Epithelial cell of esophagus (primary cell): ENCODE measurements around the gene ACOT11.

ENCODE experiments used
- DNase-seq: peaks from one replicate; pipeline ENCODE4 v3.0.0; 2010; ENCODE audit warnings: low read depth
- H3K4me3 ChIP-seq: 2 replicates; pipeline ENCODE4 v1.5.1; 2011; ENCODE audit warnings: mild to moderate bottlenecking, low read length, control low read depth
- CTCF ChIP-seq: IDR thresholded peaks from 2 replicates; pipeline ENCODE4 v1.5.1; 2011; ENCODE audit warnings: low read depth, mild to moderate bottlenecking, low read length, control low read depth, inconsistent platforms; ENCODE audit not compliant: insufficient read depth; ENCODE audit errors: missing control alignments

ACOT11 gene

GRCh38 chr1:54588377-54588776 lies 40.3 kb downstream of the ACOT11 start:
- no peak overlapping the region for H3K4me3 ChIP-seq
- DNase-seq = no peak
- TF ChIP-seq CTCF = no peak

GRCh38 chr1:54591127-54591756 lies 43.2 kb downstream of the ACOT11 start:
- no peak for TF ChIP-seq CTCF
- no peak for DNase-seq
- no peak overlapping the region for H3K4me3 ChIP-seq

GRCh38 chr1:54593571-54594160 lies 45.6 kb downstream of the ACOT11 start:
- TF ChIP-seq CTCF = no peak
- no peak overlapping the region for H3K4me3 ChIP-seq
- no peak for DNase-seq

- no peak for DNase-seq
- no peak overlapping the region for H3K4me3 ChIP-seq
- no peak for TF ChIP-seq CTCF
Observed at GRCh38 chr1:54594463-54594862, 46.4 kb downstream of the ACOT11 start.

GRCh38 chr1:54595956-54596498 lies 48.0 kb downstream of the ACOT11 start:
- TF ChIP-seq CTCF = no peak
- no peak overlapping the region for H3K4me3 ChIP-seq
- no peak for DNase-seq

GRCh38 chr1:54596756-54597155 lies 48.7 kb downstream of the ACOT11 start:
- DNase-seq = no peak
- no peak overlapping the region for H3K4me3 ChIP-seq
- TF ChIP-seq CTCF = no peak
